Left kidney (tissue), 2 donors: ENCODE measurements around the gene MZT2B. TPM values are rescaled to one million over a fixed set of nuclear protein-coding genes. Genes with fewer than 3 reads are reported as not detected.
"Not testable (repeated sequence)": the region's sequence is repeated elsewhere in the genome, so short reads cannot be mapped to it uniquely, and the experiment has no call there.

Source experiments
- DNase-seq: peaks from one replicate; pipeline ENCODE4 v3.0.0-alpha.2; 2013
- polyA plus RNA-seq: library from polyadenylated mRNA; unstranded; fragments of 120-200 nt; gene quantifications from one replicate; pipeline ENCODE4 v1.2.1, GENCODE V29; 2013; ENCODE audit not compliant: insufficient read length

Gene MZT2B
- polyA plus RNA-seq, 1 donor: 62.2 TPM

- DNase-seq: no peak
These were observed 16.3 kb downstream of the MZT2B start, which contains the start of gene TUBA3E for GRCh38 chr2:130198343-130198742. TUBA3E (minus strand) TSS chr2:130198439; CDS start chr2:130198360, 79 bp downstream.

GRCh38 chr2:130202518-130202917 is 20.5 kb downstream of the MZT2B start:
- not testable (repeated sequence) for DNase-seq

- DNase-seq: not testable (repeated sequence)
These were observed 21.1 kb downstream of the MZT2B start for GRCh38 chr2:130203150-130203549.

GRCh38 chr2:130207051-130207450 is 25.0 kb downstream of the MZT2B start:
- not testable (repeated sequence) for DNase-seq

GRCh38 chr2:130219147-130219546 is 37.1 kb downstream of the MZT2B start:
- DNase-seq: not testable (repeated sequence)

- DNase-seq: not testable (repeated sequence)
These were observed 38.4 kb downstream of the MZT2B start for GRCh38 chr2:130220505-130220904.

- DNase-seq: not testable (repeated sequence)
These were observed 40.5 kb downstream of the MZT2B start for GRCh38 chr2:130222523-130222922.

GRCh38 chr2:130228005-130228404 is 45.9 kb downstream of the MZT2B start:
- DNase-seq: not testable (repeated sequence)

- not testable (repeated sequence) for DNase-seq
These were observed 46.6 kb downstream of the MZT2B start for GRCh38 chr2:130228467-130229160.

- DNase-seq: not testable (repeated sequence)
These were observed 47.1 kb downstream of the MZT2B start for GRCh38 chr2:130229161-130229510.

GRCh38 chr2:130230376-130230775 is 48.3 kb downstream of the MZT2B start:
- not testable (repeated sequence) for DNase-seq

GRCh38 chr2:130230907-130231306 is 48.8 kb downstream of the MZT2B start:
- DNase-seq: not testable (repeated sequence)

- no peak for DNase-seq
These were observed 49.6 kb downstream of the MZT2B start for GRCh38 chr2:130231656-130232055.

GRCh38 chr2:130233066-130233465 is 51.0 kb downstream of the MZT2B start:
- not testable (repeated sequence) for DNase-seq

GRCh38 chr2:130239581-130239980 is 57.5 kb downstream of the MZT2B start:
- DNase-seq: not testable (repeated sequence)

Other genes starting within 250 kb of the MZT2B start
- 0.75 TPM for gene RAB6C, start 202.6 kb upstream of the MZT2B start, polyA plus RNA-seq
- 0.13 TPM for gene POTEF, start 53.0 kb upstream of the MZT2B start, polyA plus RNA-seq
- gene CCDC74B, start 37.1 kb upstream of the MZT2B start, polyA plus RNA-seq: 14.4 TPM
- gene SMPD4, start 660 bp upstream of the MZT2B start, polyA plus RNA-seq: 72.8 TPM
- 0.18 TPM for gene TUBA3E, start 16.2 kb downstream of the MZT2B start, polyA plus RNA-seq
- 33.0 TPM for gene IMP4, start 160.6 kb downstream of the MZT2B start, polyA plus RNA-seq
- gene PTPN18, start 173.8 kb downstream of the MZT2B start, polyA plus RNA-seq: 41.1 TPM